Activated CD4-positive, alpha-beta T cell treated with anti-CD3 and anti-CD28 coated beads for 4 hours (primary cell): ENCODE measurements around the gene HEMK1.
A peak's percentile ranks its signal among the peaks of the same experiment; 100 is the strongest.

Experiments
- DNase-seq, 2 donors: peaks; one replicate each; pipeline ENCODE4 v3.0.0-alpha.2; 2020

The HEMK1 gene

GRCh38 chr3:50545781-50546180 lies 23.5 kb upstream of the HEMK1 start:
- DNase-seq: no peak

GRCh38 chr3:50549226-50549625 lies 20.1 kb upstream of the HEMK1 start:
- no peak for DNase-seq

GRCh38 chr3:50550079-50550736 lies 19.1 kb upstream of the HEMK1 start:
- peak; percentile 47 to 70 for DNase-seq

DNA sequence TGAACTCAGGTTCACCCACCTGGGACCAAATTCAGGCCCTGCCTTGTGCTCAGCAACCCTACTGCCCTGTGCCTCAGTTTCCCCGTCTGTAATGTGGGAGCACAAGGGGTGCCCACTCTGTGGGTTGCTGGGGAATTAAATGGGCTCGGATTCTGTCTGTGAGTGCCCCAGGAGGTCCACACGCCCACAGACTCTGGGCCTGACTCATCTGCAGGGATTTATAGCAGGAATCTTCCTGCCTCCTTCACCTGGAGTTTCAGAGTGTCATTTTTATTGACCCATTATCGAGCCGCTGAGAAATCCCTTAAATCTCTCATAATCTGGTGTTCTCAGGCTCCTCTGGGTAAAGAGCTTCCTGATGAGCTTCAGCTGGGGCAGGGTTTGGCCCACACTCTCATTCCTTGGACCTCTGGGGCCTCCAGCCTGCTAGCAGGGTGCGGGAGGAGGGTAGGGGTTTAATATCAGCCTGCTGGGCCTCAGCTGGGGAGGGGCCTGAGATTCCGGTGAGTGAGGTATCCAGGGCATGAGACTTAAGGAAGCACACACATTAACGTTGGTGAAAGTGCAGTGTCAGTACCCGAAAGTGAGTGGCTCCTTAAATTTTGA lies 18.2 kb upstream of the HEMK1 start:
- no peak for DNase-seq

DNA sequence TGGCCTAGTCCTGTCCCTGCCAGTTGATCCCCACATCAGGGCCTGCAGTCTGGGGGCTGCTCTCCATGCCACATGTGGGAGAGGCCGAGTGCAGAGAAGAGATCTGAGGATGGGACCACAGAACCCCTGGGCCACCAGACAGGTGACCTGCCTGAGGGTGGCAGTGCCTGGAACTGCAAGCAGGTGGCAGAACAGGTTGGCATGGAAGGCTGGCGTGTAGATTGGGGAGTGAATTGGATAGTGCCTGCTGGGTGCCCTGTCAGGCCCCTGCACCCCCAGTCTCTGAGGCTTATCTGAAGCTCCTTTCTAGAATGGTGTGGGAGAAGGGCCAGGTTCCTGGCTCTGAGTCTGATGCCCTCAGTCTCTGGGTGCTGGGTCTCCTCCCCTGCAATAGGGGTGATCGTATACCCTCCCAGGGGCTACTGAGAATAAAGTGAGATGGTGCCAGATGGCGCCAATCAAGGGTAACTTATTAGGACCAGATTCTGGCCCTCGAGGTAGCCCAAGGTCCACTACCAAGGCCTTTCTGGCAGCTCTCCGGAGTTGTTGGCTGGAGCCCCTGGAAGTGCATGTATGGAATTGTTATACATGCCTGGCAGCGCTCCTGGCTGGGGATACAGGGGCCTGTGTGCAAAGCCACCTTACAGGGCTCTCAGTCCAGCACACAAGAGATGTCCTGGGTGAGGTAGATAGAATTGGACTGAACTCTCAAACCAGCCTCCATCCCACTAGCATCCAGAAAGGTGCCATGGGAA lies 17.5 kb upstream of the HEMK1 start:
- no peak for DNase-seq

DNA sequence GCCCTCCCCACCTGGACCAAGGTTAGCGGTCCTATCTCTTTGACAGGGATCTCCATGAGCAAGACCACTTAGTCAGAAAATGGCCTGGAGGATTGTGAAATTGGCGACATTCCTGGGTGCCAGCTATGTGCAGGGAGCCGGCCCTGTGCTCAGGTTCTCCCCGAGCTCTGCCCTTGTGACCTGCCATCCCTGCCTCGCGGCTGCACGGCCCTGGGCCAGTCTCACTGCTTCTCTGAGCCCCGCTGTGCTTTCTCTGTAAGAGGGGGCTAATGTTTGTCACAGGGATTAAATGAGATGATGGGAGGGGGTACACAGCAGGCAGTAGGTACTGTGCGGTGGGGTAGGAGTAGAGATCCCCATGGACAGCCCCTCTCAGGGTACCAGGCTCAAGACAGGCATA lies 16.7 kb upstream of the HEMK1 start:
- DNase-seq: no peak

DNA sequence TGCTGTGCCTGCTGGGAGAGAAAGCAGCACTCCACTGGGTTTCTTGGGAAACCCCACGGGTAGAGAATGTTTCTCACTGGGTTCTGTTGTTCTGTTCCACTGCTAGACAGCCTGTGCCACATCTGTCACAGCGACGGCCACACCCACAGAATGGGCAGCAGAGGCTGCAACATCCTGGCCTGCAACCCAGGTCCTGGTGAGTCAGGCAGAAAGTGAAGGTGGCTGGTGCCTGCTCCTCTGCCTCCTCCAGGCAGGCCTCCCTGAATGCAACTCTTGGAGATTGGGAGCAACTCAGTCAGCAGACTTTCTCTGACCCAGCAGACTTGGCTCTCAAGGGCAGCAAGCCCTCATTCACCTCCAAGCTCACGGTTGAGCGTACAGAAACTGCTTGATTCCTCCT lies 14.8 kb upstream of the HEMK1 start:
- DNase-seq: no peak

DNA sequence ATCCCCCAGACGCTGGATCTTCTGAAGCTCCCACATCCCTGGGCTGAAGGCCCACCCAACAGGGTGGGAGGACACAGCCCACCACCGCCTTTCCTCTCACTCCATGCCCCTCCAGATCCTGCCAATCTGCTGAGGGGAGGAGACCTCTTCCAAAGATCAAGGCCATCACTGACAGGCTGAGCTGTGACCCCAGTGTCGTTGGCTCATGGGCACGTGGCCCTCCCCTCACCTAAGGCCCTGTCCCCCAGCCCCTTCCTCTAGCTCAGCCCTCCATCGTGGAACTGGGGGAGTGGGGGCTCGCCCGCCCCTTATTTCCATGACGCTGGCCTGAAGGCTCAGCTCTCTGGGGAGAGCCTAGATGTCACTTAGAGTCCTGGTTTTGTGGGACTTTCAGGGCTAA lies 12.2 kb upstream of the HEMK1 start:
- no peak for DNase-seq

GRCh38 chr3:50557915-50558314 lies 11.4 kb upstream of the HEMK1 start:
- no peak for DNase-seq

DNA sequence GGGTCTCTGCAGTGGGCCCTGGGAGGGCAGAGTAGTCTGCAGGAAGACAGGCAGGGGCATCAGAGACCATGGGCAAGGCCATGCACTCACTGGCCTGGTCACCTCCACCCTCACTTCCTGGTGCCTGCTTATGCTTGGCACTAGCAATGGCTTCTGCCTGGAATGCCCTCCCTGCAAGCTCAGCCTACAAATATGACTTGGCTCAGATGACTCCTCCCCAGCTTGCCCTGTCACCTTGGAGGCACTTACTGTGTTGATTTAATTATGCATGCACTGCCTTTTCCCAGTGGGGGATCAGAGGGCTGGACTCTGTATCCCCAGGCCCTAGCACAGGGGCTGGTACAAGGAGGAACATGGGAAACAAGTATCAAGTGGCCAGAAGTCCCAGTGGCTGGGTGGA lies 9.6 kb upstream of the HEMK1 start:
- DNase-seq: no peak

- no peak for DNase-seq
Measured at GRCh38 chr3:50562861-50563260, 6.5 kb upstream of the HEMK1 start.

DNA sequence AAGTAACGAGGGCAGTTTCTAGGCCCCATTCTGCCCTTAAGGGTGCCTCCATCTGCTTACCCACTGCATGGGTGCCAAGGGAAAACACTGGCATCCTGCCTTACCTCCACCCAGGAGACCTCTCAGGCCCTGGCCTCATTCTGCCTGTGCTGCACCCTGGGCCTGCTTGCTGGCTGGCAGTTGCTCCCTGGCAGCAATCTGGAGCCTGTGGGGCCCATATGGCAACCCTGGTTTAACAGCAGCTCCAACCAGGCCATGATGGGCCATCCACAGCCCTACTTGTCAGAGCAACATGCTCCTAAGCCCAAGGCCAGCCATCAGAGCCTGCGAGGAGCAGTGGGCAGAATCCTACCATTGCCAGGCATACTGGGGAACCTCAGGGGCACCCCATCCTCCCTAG lies 5.5 kb upstream of the HEMK1 start:
- no peak for DNase-seq

DNA sequence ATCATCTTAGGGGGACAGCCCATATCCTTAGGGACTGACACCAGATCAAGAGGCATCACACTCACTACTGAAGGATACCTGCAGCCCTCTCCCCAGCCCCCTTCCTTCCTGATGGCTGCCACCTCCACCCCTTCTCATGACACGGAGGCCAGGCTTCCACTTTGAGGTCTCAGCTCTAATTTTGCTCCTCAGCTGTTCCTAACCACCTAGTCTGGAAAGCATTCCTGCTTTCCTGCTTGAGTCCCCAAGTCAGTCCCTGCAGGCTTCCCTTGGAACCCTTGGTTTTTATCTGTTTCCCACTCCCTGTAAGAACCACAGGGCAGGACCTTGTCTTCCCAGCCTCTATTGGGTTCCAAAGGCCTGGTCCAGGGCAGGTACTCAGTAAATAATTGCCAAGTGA lies 5.0 kb upstream of the HEMK1 start:
- DNase-seq: no peak

GRCh38 chr3:50567011-50567385 lies 2.3 kb upstream of the HEMK1 start:
- no peak for DNase-seq

- DNase-seq: peak; percentile 93 to 94
Measured at GRCh38 chr3:50567386-50568167, 1.7 kb upstream of the HEMK1 start, which contains the start of gene C3orf18. Gene C3orf18, minus strand, starts transcription at chr3:50567747. Its CDS starts 2,048 bp downstream, at chr3:50565699.

GRCh38 chr3:50570508-50571279 lies 1.4 kb downstream of the HEMK1 start:
- no peak for DNase-seq

- DNase-seq: no peak
Measured at GRCh38 chr3:50571486-50571885, 2.2 kb downstream of the HEMK1 start.

GRCh38 chr3:50572158-50572557 lies 2.8 kb downstream of the HEMK1 start:
- DNase-seq: peak; percentile 78 to 84

DNA sequence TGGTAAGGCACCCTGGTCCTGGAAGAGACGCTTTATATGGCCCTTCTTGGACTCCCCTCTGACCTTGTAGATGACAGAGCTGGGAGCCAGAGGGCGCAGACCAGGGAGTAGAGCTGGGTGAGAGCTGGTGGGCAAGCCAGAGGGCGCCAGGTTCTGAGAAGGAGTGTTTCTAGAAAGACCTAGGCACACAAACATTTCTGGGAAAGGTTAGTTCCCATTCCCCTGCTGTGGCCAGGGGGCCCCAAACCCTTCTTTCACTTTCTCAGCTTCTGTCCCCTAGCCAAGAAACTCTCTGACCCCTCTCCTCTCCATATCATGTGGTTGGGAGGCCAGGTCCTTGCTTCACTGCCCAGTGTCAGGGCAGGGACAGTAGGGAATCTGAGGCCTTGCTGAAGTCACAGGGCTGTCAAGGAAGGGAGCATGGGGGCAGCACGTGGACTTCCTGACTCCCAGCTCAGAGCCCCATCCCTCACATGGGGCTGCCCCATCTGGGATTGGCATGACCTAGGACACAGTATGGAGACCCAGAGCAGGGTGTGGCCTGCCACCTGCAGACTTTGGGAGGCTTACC lies 3.6 kb downstream of the HEMK1 start:
- peak; percentile 39 to 41 for DNase-seq

DNA sequence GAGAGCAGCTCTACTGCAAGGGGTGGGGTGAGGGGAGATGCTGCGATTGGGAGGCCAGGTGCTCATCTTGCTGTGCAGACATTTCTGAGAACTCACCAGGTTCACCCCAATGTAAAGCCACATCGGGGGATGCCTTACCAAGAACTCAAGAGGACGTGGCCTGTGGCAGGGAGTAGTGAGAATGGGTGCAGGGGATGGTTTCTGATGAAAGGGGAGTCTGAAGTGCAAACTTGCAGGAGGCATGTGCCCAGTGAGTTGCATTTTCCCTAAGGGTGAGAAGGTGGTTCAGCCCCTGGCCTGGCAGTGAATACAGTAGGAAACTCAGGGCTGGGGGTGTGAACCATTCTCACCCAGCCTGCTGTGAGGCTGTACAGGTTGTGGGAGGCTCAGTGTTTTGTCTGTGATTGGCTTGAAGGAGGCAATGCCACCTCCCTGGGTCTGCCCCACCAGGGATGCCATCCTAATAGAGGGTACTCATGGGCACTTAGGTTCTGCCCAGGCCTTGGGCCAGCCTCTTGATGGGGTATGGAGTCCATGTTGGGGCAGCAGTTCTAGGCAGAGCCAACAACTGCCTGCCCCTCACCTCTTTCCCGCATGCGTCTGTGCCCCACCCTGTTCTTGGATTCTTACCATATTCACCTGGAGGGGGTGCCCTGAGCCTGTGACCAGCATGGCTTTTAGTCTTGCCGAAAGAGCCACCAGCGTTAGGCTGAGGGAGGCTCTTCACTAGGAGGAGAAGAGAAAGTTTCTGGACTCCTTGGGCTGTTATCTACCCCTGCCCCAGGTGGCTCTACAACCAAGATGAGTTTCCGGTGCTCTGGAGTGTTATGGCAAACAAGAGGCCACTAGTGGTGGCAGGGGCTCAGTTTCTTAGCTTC lies 4.5 kb downstream of the HEMK1 start:
- DNase-seq: peak; percentile 75 to 79

DNA sequence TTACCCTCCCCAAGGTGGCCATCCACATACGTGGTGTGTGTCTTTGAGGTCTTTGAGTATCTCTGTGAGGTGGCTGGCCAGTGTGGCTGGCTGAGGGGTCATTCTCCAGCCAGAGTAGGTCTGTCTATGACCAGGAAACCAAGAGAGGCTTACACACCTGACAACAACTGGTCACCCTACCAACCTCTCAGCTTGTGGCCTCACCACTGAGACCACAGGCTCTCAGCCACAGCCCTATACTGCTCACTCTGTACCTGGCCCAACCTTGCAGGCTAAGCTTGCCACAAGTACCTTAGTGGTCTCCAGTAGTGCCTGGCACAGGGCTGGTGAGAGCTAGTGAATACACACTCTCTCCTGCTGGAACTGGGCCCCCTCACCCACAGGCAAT lies 5.1 kb downstream of the HEMK1 start:
- DNase-seq: no peak
